OCI-LY7 (cell line): ENCODE measurements around the gene LRRC55. TPM values are rescaled to one million over a fixed set of nuclear protein-coding genes. Genes with fewer than 3 reads are reported as not detected.

ENCODE experiments used
- BruUV-seq: library from RNA; stranded (reverse); fragments of 400-500 nt; replicated peaks from 2 replicates; lab custom pipeline; 2021; lab: Mats Ljungman, UMichigan
- CTCF ChIA-PET: fragments of 300-600 bp; sonication (Branson Sonifier 250); formaldehyde crosslinking; loops from one replicate; lab custom pipeline; 2022; ENCODE audit warnings: antibody characterized with exemption; ENCODE audit not compliant: unreplicated experiment; lab: Charles Lee
- POLR2A ChIA-PET: fragments of 300-600 bp; sonication (Branson Sonifier 250); formaldehyde crosslinking; loops from one replicate; lab custom pipeline; 2022; ENCODE audit warnings: antibody characterized with exemption; lab: Charles Lee
- DNase-seq: peaks from one replicate; pipeline ENCODE4 v3.0.0-alpha.2; 2015; ENCODE audit warnings: low spot score
- H2AFZ ChIP-seq: fragments of 200-600 bp; sonication (generic), shearing (Covaris generic); 2 replicates; pipeline ENCODE4 v1.6.1; 2014; ENCODE audit warnings: mild to moderate bottlenecking, antibody characterized with exemption, low read length, moderate library complexity
- H3K27ac ChIP-seq: fragments of 200-600 bp; sonication (generic); 2 replicates; pipeline ENCODE4 v1.5.1; 2014; ENCODE audit warnings: mixed run types, low read depth, mild to moderate bottlenecking, moderate library complexity, low read length, inconsistent platforms; ENCODE audit not compliant: poor library complexity, severe bottlenecking
- H3K36me3 ChIP-seq: fragments of 200-600 bp; sonication (generic); 2 replicates; pipeline ENCODE4 v1.6.1; 2014; ENCODE audit warnings: mild to moderate bottlenecking, antibody characterized with exemption, low read length, moderate library complexity, mixed read lengths; ENCODE audit not compliant: insufficient read depth
- H3K4me1 ChIP-seq: fragments of 200-600 bp; sonication (generic); 2 replicates; pipeline ENCODE4 v1.5.1; 2014; ENCODE audit warnings: mild to moderate bottlenecking, low read length; ENCODE audit not compliant: insufficient read depth, poor library complexity, severe bottlenecking
- H3K4me2 ChIP-seq: fragments of 200-600 bp; sonication (generic); 2 replicates; pipeline ENCODE4 v1.6.1; 2014; ENCODE audit warnings: mild to moderate bottlenecking, low read length
- H3K4me3 ChIP-seq: fragments of 200-600 bp; sonication (generic); 2 replicates; pipeline ENCODE4 v1.5.1; 2014; ENCODE audit warnings: mild to moderate bottlenecking, low read depth, low read length; ENCODE audit not compliant: poor library complexity, severe bottlenecking
- H3K79me2 ChIP-seq: fragments of 200-600 bp; sonication (generic); 2 replicates; pipeline ENCODE4 v1.6.1; 2016; ENCODE audit warnings: low read depth, mild to moderate bottlenecking, low read length, moderate library complexity, mixed read lengths; ENCODE audit not compliant: insufficient read depth
- H3K9me2 ChIP-seq: fragments of 200-600 bp; sonication (generic); 2 replicates; pipeline ENCODE4 v1.6.1; 2016; ENCODE audit warnings: mild to moderate bottlenecking, low read length, mixed read lengths; ENCODE audit not compliant: insufficient read depth
- H3K9me3 ChIP-seq: fragments of 200-600 bp; sonication (generic); 2 replicates; pipeline ENCODE4 v1.6.1; 2014; ENCODE audit warnings: mild to moderate bottlenecking, mixed run types, low read length, mixed read lengths
- H4K20me1 ChIP-seq: fragments of 200-600 bp; sonication (generic); 2 replicates; pipeline ENCODE4 v1.6.1; 2014; ENCODE audit warnings: mild to moderate bottlenecking, antibody characterized with exemption, low read length, moderate library complexity, mixed read lengths; ENCODE audit not compliant: insufficient read depth
- CTCF ChIP-seq: fragments of 200-600 bp; sonication (generic); conservative IDR thresholded peaks from 2 replicates; pipeline ENCODE4 v1.5.1; 2014; ENCODE audit warnings: mild to moderate bottlenecking, antibody characterized with exemption, low read length, moderate library complexity, mixed read lengths
- EZH2phosphoT487 ChIP-seq: fragments of 200-600 bp; sonication (generic); IDR thresholded peaks from 2 replicates; pipeline ENCODE4 v1.6.1; 2018; ENCODE audit warnings: low read depth, borderline replicate concordance, mild to moderate bottlenecking, mixed run types, antibody characterized with exemption, low read length, moderate library complexity, mixed read lengths
- intact Hi-C: fragments of 100-400 bp; cut with micrococcal nuclease; formaldehyde crosslinking; loops from one replicate; pipeline ENCODE4 v1.10.0; 2022; ENCODE audit not compliant: unreplicated experiment
- total RNA-seq, 2 experiments: library from RNA; depleted of rRNA in 1 of 2; stranded (reverse); fragments of >200 nt in 1 of 2; shearing (Covaris generic) in 1 of 2; gene quantifications; 2 replicates each; pipeline ENCODE4 v1.2.3, GENCODE V29; 2014 to 2022

Gene LRRC55
- total RNA-seq, 2 experiments from 2014 or later: not detected

- no peaks in the 10 kb centered on the region for H3K36me3 ChIP-seq
- no peaks in the 10 kb centered on the region for H3K9me2 ChIP-seq
- ChIA-PET POLR2A (interaction anchor here (0.6 kb wide), 1 partner anchor 28 kb away, joined by 3 read pairs; no protein-coding TSS in a partner anchor), CTCF (no interaction called here)
- H3K79me2 ChIP-seq: no peaks in the 10 kb centered on the region
- H3K4me3 ChIP-seq: no peak overlapping the region
- intact Hi-C loops: no loop called here
- TF ChIP-seq EZH2phosphoT487 (no peak), CTCF (no peak)
- no peak overlapping the region for H3K27ac ChIP-seq
- no peak overlapping the region for H3K4me2 ChIP-seq
- no TSS peak for BruUV-seq
- H2AFZ ChIP-seq: no peak overlapping the region
- H3K4me1 ChIP-seq: no peaks in the 10 kb centered on the region
- no peaks in the 10 kb centered on the region for H4K20me1 ChIP-seq
- no peaks in the 10 kb centered on the region for H3K9me3 ChIP-seq
- DNase-seq: no peak
Measured at GRCh38 chr11:57239348-57239747, 57.6 kb downstream of the LRRC55 start.

- CTCF ChIA-PET: interaction anchor here (1.1 kb wide), 1 partner anchor 9 kb away, joined by 4 read pairs; no protein-coding TSS in a partner anchor
Measured at GRCh38 chr11:57240007-57240406, 58.3 kb downstream of the LRRC55 start.

More at GRCh38 chr11:57240007-57240406, 58.3 kb downstream of the LRRC55 start:
- H2AFZ ChIP-seq: no peak overlapping the region
- no peak overlapping the region for H3K4me2 ChIP-seq
- BruUV-seq: no TSS peak
- no peaks in the 10 kb centered on the region for H3K9me3 ChIP-seq
- H3K27ac ChIP-seq: no peak overlapping the region
- intact Hi-C loops: loop anchor here (10.0 kb wide), 2 partner anchors 235 to 1295 kb away; no protein-coding TSS in a partner anchor
- H3K4me3 ChIP-seq: no peak overlapping the region
- TF ChIP-seq CTCF (no peak), EZH2phosphoT487 (no peak)
- DNase-seq: no peak
- no peaks in the 10 kb centered on the region for H3K36me3 ChIP-seq
- peaks cover 5% of the 10 kb centered on the region for H3K4me1 ChIP-seq
- no peaks in the 10 kb centered on the region for H4K20me1 ChIP-seq
- POLR2A ChIA-PET: interaction anchor here (0.5 kb wide), 1 partner anchor 67 kb away, joined by 4 read pairs; no protein-coding TSS in a partner anchor
- no peaks in the 10 kb centered on the region for H3K79me2 ChIP-seq
- no peaks in the 10 kb centered on the region for H3K9me2 ChIP-seq
